ENCODE measurements around the gene C1orf232.

DNA sequence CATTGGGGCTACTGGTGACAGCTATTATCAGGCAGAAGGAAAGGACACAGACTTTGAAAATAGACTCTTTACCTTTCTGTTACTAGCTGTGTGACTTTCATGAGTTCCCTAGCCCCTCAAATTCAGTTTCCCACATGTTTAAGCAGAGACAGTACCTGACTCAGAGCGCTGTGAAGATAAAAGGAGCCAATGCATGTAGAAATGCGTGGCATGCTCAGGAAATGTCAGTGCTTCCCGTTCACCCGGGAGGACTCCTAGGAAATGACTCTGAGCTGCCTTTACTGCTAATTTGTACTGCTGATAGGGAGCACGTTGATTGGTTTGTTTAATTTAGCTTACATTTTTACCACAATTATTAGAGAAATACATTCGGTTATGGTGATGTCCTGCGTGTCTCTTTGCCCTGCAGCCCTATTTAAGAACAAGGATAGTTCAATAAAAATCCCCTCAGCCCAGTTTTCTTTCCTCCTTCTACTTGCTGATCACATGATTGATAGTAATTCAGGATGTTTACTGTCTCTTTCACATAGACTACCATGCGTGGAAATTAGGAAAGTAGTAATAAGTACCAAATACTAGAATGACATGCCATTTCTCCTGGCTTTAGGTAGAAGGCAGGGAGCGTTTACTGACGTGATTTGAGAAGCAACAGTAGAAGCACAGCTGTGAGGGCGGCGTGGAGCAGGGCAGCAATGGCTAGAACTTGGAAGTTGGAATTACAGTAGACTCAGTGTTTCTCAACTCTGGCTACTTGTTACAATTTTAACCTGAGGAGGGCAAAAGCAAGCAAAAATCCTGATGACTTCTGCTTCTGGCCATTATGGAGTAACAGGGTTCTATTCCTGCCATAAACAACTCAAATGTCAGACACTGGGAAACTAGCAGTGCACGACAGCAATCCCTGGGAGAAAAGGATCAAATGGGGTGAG is 41.3 kb downstream of the C1orf232 start:
- TF ChIP-seq POLR2AphosphoS5 (IDR thresholded peaks at IDR 0.05; ENCODE audit: low read depth, low read length), result no peak
- TF ChIP-seq POLR2A (IDR thresholded peaks at IDR 0.05; ENCODE audit: low read depth, low read length), result no peak
- TF ChIP-seq PAX5 (IDR thresholded peaks at IDR 0.05; ENCODE audit: insufficient read depth, low read length, severe bottlenecking), result no peak
- TF ChIP-seq TAF1 (IDR thresholded peaks at IDR 0.05; ENCODE audit: low read depth, low read length), result no peak

Measured in GM12891 (cell line).